Measurements from ENCODE around the gene CDA.

CDA gene

GRCh38 chr1:20588634-20589225 lies at the start of gene CDA:
CDA (plus strand) TSS chr1:20589097; CDS start chr1:20589130, 33 bp downstream.
- DNase-seq (ENCODE audit: low read depth in 2 of 2, low spot score in 1 of 2): no peak

DNA sequence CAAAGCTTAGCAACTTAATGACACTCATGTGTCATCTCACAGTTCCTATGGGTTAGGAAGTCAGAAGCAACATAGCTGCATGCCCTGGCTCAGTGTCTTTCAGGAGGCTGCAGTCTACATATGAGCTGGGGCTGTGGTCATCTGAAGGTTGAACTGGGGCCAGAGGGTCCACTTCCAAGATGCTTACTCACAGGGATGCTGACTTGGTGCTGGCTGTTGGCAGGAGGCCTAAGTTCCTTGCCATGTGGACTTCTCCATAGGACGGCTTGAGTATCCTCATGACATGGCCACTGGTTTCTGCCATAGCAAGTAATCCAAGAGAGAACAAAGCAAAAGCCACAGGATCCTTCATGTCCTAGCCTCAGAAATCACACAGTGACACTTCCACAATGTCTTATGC lies 48.6 kb upstream of the CDA start:
- no peak for DNase-seq (ENCODE audit: low read depth in 2 of 2, low spot score in 1 of 2)

DNA sequence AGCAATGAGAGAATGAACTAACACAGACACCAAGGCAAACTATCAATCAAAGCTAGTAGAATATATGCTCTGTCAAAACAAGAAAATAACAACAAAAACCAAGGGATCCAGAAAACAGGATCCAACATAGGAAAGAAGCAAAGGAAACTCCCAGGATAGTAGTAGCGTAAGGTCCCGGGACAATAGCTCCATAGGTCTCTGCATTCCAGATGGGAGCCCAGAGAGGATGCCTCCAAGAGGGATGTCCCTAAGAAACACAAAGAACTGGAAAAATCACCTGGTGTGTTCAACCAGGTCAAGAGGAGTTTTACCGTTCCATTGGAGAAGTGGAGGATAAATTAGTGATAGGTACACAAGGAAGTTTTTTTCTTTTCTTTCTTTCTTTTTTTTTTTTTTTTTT lies 42.3 kb upstream of the CDA start:
- no peak for DNase-seq (ENCODE audit: low read depth in 2 of 2, low spot score in 1 of 2)

- DNase-seq (ENCODE audit: low read depth in 2 of 2, low spot score in 1 of 2): no peak
These were observed 37.7 kb upstream of the CDA start for GRCh38 chr1:20551161-20551560.

- DNase-seq (ENCODE audit: low read depth in 2 of 2, low spot score in 1 of 2): no peak
These were observed 36.8 kb upstream of the CDA start, which contains the start of gene FAM43B for GRCh38 chr1:20551945-20552727. FAM43B (plus strand) TSS chr1:20552573; CDS start chr1:20552974, 401 bp downstream.

GRCh38 chr1:20552728-20553445 lies 36.0 kb upstream of the CDA start:
- DNase-seq (ENCODE audit: low read depth in 2 of 2, low spot score in 1 of 2): no peak

- DNase-seq (ENCODE audit: low read depth in 2 of 2, low spot score in 1 of 2): no peak
These were observed 33.7 kb upstream of the CDA start for GRCh38 chr1:20555025-20555757.

- DNase-seq (ENCODE audit: low read depth in 2 of 2, low spot score in 1 of 2): no peak
These were observed 33.2 kb upstream of the CDA start for GRCh38 chr1:20555758-20556120.

DNA sequence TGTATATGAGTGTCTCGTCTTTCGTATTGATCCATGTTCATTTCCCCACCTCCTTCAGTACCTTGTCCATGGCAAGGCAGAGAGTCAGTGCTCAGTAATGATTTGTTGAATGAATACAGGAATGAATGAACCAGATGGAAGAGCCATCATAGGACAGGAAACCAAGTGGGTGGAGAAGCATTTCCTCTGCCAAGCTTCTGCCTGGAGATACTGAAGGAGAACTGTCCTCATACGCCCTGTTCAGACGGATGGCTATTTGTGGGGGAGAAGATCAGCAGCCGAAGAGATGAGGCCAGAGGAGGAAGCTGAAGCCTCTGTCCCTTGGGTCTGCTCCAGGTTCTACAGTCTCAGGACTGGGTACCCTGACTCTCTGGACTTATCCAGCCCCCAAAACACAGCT lies 30.7 kb upstream of the CDA start:
- no peak for DNase-seq (ENCODE audit: low read depth in 2 of 2, low spot score in 1 of 2)

GRCh38 chr1:20560966-20561365 lies 27.9 kb upstream of the CDA start:
- no peak for DNase-seq (ENCODE audit: low read depth in 2 of 2, low spot score in 1 of 2)

DNA sequence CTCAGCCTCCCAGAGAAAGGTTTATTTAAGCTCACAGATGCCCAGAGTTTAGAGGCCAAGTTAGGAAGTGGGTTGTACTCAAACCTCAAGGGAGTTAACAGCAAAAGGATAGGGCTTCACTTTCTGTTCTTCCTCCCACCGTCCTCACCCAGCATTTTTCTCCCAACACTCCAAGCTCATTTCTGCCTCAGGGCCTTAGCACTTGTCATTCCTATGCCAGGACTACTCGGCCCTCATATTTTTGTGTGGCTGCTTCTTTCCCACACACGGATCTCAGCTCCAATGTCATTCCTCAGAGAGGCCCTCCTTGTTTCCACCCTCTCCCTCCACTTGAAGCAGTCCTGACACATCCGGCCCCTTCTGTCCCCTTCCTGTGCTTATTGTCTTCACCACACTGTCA lies 23.7 kb upstream of the CDA start:
- no peak for DNase-seq (ENCODE audit: low read depth in 2 of 2, low spot score in 1 of 2)

DNA sequence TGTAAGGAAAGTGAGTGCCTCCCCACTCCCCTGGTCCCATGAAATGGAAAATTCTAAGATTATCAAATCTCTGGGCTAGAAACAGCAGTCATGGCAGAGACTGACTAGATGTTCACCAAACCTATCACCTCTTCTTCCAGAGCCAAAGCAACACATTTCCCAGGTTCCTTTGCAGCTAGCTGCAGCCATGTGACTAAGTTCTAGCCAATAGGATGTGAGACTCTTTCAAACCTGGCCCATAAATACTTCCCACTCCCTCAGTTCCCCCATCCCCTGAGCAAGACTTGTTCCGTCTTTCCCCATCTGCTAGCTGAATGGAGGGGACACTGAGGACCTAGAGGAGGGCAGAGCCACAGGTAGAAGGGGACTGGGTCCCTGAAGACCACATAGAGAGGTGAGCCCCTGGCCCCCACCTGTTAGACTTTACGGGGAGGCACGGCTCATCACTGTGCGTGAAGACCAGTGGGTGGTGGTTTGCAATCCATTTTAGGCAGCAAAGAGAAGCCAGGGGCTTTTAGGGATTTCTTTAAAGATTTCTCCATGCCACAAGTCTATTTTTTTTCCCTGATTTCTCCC lies 19.3 kb upstream of the CDA start:
- no peak for DNase-seq (ENCODE audit: low read depth in 2 of 2, low spot score in 1 of 2)

GRCh38 chr1:20571427-20571826 lies 17.5 kb upstream of the CDA start:
- DNase-seq (ENCODE audit: low read depth in 2 of 2, low spot score in 1 of 2): no peak

DNA sequence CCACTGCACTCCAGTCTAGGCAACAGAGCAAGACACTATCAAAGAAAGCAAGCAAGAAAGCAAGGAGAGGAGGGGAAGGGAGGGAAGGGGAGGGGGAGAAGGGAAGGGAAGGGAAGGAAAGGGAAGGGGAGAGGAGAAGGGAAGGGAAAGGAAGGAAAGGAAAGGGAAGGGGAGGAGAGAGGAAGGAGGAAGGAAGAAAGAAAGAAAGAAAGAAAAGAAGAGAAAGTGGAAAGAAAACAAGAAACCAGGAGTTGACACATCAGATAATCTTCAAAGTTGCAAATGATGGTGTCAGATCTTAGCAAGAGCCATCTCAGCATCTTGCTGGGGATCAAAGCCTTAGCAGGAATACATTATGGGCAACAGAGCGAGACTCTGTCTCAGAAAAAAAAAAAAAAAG lies 14.9 kb upstream of the CDA start:
- no peak for DNase-seq (ENCODE audit: low read depth in 2 of 2, low spot score in 1 of 2)

DNA sequence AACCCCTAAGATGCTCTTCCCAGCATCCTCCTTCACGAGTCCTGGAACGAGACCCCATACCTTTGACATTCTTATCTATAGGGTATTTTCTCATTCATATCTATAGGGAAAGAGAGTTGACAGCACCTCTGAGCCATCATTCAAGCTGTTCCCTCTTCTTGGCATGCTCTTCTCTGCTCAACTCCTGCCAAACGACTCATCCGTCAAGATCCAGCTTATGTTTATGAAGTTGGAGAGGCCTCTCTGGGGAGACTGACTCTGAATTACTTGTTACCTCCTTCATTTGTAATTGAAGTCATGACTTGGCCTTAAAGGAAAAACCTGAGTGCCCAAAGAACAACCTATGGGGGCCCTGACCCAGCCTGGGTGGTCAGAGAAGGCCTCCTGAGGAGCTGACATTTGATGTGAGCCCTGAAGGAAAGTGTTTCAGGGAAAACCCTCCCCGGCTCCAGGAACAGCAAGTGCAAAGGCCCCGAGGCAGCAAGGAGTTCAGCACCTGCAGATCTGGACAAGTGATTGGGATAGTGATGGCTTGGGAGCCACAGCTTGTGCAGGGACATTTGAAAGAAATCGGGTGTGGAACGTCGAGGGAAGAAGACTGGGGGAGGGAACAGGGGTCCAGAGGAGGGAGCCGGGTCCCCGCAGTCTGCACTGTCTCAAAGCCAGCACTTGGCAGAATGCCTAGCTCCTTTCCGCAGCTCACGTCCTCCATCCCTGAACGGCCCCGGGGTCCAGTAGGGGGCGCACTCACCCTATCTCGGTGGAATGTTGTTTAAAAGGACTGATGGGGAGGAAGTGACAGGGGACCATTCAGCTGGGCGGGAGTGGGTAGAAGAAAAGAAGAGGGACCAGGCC lies 14.0 kb upstream of the CDA start:
- peak; percentile 5 to 34 for DNase-seq (ENCODE audit: low read depth in 2 of 2, low spot score in 1 of 2)

DNA sequence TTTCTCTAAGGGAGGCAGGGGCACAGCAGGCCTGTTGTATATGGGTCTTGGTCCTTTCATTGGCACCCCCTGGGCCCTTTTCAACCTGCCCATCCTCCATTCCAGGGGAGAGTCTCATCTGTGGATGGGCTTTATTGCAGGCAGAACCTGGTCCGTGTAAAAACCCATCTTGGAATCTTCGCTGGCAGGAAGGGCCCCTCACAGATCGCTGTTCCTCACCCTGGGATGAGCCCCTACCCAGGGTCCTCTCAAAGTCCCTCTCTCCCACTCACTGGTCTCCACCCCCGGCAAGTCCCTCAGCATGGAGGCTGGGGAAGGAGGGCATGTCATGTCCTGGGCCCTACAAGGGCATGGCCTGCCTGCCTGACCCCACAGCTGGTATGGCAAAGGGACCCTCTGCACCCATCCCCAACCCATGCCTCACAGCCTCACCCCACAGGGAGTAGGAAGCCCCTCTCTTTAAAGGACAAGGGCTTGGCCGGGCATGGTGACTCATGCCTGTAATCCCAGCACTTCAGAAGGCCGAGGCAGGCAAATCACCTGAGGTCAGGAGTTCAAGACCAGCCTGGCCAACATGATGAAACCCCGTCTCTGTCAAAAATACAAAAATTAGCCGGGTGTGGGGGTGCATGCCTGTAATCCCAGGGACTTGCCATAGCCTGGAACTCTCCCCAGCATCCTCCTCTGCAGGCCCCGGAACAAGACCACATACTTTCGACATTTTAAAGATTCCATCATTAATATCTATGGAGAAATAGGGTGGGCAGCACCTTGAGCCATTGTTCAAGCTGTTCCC lies 13.2 kb upstream of the CDA start:
- DNase-seq (ENCODE audit: low read depth in 2 of 2, low spot score in 1 of 2): no peak

DNA sequence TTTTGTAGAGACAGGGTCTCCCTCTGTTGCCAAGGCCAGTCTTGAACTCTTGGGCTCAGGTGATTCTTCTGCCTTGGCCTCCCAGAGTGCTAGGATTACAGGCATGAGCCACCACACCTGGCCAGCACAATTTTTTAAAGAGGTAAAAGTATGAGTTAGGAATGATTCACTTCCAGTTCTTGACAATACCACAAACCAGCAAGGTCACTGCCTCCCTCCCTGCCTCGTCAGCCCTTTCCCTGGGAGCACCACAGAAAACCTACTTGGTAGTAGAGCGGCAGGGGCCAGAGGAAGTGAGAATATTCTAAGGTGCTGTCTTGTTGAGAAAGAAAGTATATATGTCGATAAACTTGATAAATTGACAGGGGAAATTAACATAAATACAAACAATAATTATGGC lies 10.8 kb upstream of the CDA start:
- no peak for DNase-seq (ENCODE audit: low read depth in 2 of 2, low spot score in 1 of 2)

GRCh38 chr1:20578721-20579395 lies 10.0 kb upstream of the CDA start:
- no peak for DNase-seq (ENCODE audit: low read depth in 2 of 2, low spot score in 1 of 2)

GRCh38 chr1:20584890-20585289 lies 4.0 kb upstream of the CDA start:
- DNase-seq (ENCODE audit: low read depth in 2 of 2, low spot score in 1 of 2): no peak
